ENCODE data around the gene PTPRC.

GRCh38 chr1:198674009-198674408 is 35.2 kb downstream of the PTPRC start:
- TF ChIP-seq, protein P1, sequence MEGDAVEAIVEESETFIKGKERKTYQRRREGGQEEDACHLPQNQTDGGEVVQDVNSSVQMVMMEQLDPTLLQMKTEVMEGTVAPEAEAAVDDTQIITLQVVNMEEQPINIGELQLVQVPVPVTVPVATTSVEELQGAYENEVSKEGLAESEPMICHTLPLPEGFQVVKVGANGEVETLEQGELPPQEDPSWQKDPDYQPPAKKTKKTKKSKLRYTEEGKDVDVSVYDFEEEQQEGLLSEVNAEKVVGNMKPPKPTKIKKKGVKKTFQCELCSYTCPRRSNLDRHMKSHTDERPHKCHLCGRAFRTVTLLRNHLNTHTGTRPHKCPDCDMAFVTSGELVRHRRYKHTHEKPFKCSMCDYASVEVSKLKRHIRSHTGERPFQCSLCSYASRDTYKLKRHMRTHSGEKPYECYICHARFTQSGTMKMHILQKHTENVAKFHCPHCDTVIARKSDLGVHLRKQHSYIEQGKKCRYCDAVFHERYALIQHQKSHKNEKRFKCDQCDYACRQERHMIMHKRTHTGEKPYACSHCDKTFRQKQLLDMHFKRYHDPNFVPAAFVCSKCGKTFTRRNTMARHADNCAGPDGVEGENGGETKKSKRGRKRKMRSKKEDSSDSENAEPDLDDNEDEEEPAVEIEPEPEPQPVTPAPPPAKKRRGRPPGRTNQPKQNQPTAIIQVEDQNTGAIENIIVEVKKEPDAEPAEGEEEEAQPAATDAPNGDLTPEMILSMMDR (IDR thresholded peaks at IDR 0.05): no peak
- TF ChIP-seq POLR2A (IDR thresholded peaks at IDR 0.05): no peak
